Measurements from ENCODE around the gene RAB3IL1. TPM values are rescaled to one million over a fixed set of nuclear protein-coding genes. Genes with fewer than 3 reads are reported as not detected.

RAB3IL1 gene
- total and polyA plus RNA-seq, 9 of the 15 experiments (the other 6 are each of a cell fraction or from before 2014, with no cell fraction given): 0.15 to 42.6 (median 15.5) TPM

- no peak for TF ChIP-seq IRF1 (CRISPR knock-in tag; IDR thresholded peaks at IDR 0.05; ENCODE audit: borderline replicate concordance)
- TF ChIP-seq ZBTB11 (CRISPR knock-in tag; IDR thresholded peaks at IDR 0.05): 0 out of 6 replicates have a peak, but pooled peaks of 1 of the 3 experiments have one; percentile 39
- peak; percentile 62; the same call in 1 of the 2 replicates for TF ChIP-seq NFXL1 (CRISPR knock-in tag; IDR thresholded peaks at IDR 0.05)
- TF ChIP-seq KLF6 (CRISPR knock-in tag; IDR thresholded peaks at IDR 0.05; ENCODE audit: borderline replicate concordance): peak; percentile 82; the same call in 1 of the 2 replicates
- TF ChIP-seq ZNF184 (CRISPR knock-in tag; IDR thresholded peaks at IDR 0.05): no peak
- 0 out of 2 replicates have a peak, but pooled peaks have one; percentile 5 for TF ChIP-seq BHLHE40 (IDR thresholded peaks at IDR 0.05; ENCODE audit: low read length)
- TF ChIP-seq ZFX (CRISPR knock-in tag; IDR thresholded peaks at IDR 0.05): peak; percentile 70; the same call in 1 of the 2 replicates
- peak; percentile 66; the same call in 1 of the 2 replicates for TF ChIP-seq SMARCC2 (IDR thresholded peaks at IDR 0.05; ENCODE audit: low read depth)
- peak; percentile 72 for TF ChIP-seq CREM (IDR thresholded peaks at IDR 0.05; ENCODE audit: low read depth)
- TF ChIP-seq PRPF4 (IDR thresholded peaks at IDR 0.05; ENCODE audit: insufficient read depth, low read depth, low read length, poor library complexity, severe bottlenecking): no peak
- peak; percentile 67; the same call in 1 of the 2 replicates for TF ChIP-seq MTA3 (IDR thresholded peaks at IDR 0.05; ENCODE audit: borderline replicate concordance)
- TF ChIP-seq PTTG1 (tag; IDR thresholded peaks at IDR 0.05; ENCODE audit: low read depth): peak; percentile 12; the same call in 1 of the 2 replicates
- peak; percentile 76; the same call in 1 of the 2 replicates for TF ChIP-seq SMARCE1 (IDR thresholded peaks at IDR 0.05)
- TF ChIP-seq TBP (optimal IDR thresholded peaks at IDR 0.05; ENCODE audit: low read depth, low read length): peak; percentile 34
- TF ChIP-seq FOXJ2 (tag; IDR thresholded peaks at IDR 0.05): peak; percentile 67
- no peak for TF ChIP-seq MCM7 (IDR thresholded peaks at IDR 0.05)
- peak; percentile 99 for TF ChIP-seq ATF7 (IDR thresholded peaks at IDR 0.05)
- TF ChIP-seq CAMTA2 (CRISPR knock-in tag; conservative IDR thresholded peaks at IDR 0.05): no peak
- no peak for TF ChIP-seq DACH1 (IDR thresholded peaks at IDR 0.05; ENCODE audit: partially characterized antibody)
- no peak for TF ChIP-seq RBM34 (IDR thresholded peaks at IDR 0.05; ENCODE audit: borderline replicate concordance, insufficient read depth, low read length)
- peak; percentile 87 for TF ChIP-seq JUN (IDR thresholded peaks at IDR 0.05; ENCODE audit: borderline replicate concordance, low read depth, low read length)
- TF ChIP-seq JUN (CRISPR knock-in tag; IDR thresholded peaks at IDR 0.05; ENCODE audit: borderline replicate concordance): no peak
- peak; percentile 93 for TF ChIP-seq NFIC (IDR thresholded peaks at IDR 0.05)
These were observed 32.0 kb upstream of the RAB3IL1 start (continued) for GRCh38 chr11:61949169-61950034.

All from K562 (cell line).